Forelimb muscle (tissue), 1 donor: ENCODE measurements around the gene IPMK. TPM values are rescaled to one million over a fixed set of nuclear protein-coding genes. Genes with fewer than 3 reads are reported as not detected.
"Not testable (repeated sequence)": the region's sequence is repeated elsewhere in the genome, so short reads cannot be mapped to it uniquely, and the experiment has no call there.

Experiments
- DNase-seq: peaks from one replicate; pipeline ENCODE4 v3.0.0-alpha.2; 2013; ENCODE audit warnings: low read depth
- polyA plus RNA-seq: library from polyadenylated mRNA; unstranded; fragments of 120-200 nt; gene quantifications from one replicate; pipeline ENCODE4 v1.2.1, GENCODE V29; 2013; ENCODE audit not compliant: insufficient read length

The IPMK gene
- polyA plus RNA-seq, 1 donor = 3.3 TPM

GRCh38 chr10:58266826-58267712, 625 bp downstream of the IPMK start:
- DNase-seq = no peak

- DNase-seq = no peak
These were observed 1.5 kb downstream of the IPMK start for GRCh38 chr10:58266003-58266825.

- no peak for DNase-seq
These were observed 2.4 kb downstream of the IPMK start for GRCh38 chr10:58265249-58265648.

- no peak for DNase-seq
These were observed 2.9 kb downstream of the IPMK start for GRCh38 chr10:58264780-58265179.

GRCh38 chr10:58262766-58263165, 4.9 kb downstream of the IPMK start:
- no peak for DNase-seq

- no peak for DNase-seq
These were observed 7.4 kb downstream of the IPMK start for GRCh38 chr10:58260334-58260733.

- no peak for DNase-seq
These were observed 8.6 kb downstream of the IPMK start for GRCh38 chr10:58258977-58259692.

GRCh38 chr10:58256013-58256780, 11.5 kb downstream of the IPMK start:
- DNase-seq = not testable (repeated sequence)

GRCh38 chr10:58254644-58255043, 13.1 kb downstream of the IPMK start:
- DNase-seq = no peak

GRCh38 chr10:58253184-58253583, 14.5 kb downstream of the IPMK start:
- no peak for DNase-seq

GRCh38 chr10:58244666-58245065, 23.0 kb downstream of the IPMK start:
- not testable (repeated sequence) for DNase-seq

- DNase-seq = not testable (repeated sequence)
These were observed 23.5 kb downstream of the IPMK start for GRCh38 chr10:58244242-58244641.

GRCh38 chr10:58243801-58244200, 23.9 kb downstream of the IPMK start:
- DNase-seq = not testable (repeated sequence)

- DNase-seq = no peak
These were observed 24.4 kb downstream of the IPMK start for GRCh38 chr10:58243269-58243668.

- no peak for DNase-seq
These were observed 26.3 kb downstream of the IPMK start for GRCh38 chr10:58241346-58241745.

- no peak for DNase-seq
These were observed 27.2 kb downstream of the IPMK start for GRCh38 chr10:58240531-58240930.

GRCh38 chr10:58239561-58240169, 28.0 kb downstream of the IPMK start:
- no peak for DNase-seq

GRCh38 chr10:58237014-58237834, 30.5 kb downstream of the IPMK start:
- no peak for DNase-seq

- DNase-seq = not testable (repeated sequence)
These were observed 37.8 kb downstream of the IPMK start for GRCh38 chr10:58229856-58230255.

GRCh38 chr10:58225654-58226053, 42.0 kb downstream of the IPMK start:
- no peak for DNase-seq
